H1 (cell line): ENCODE measurements around the gene DDX49. TPM values are rescaled to one million over a fixed set of nuclear protein-coding genes. Genes with fewer than 3 reads are reported as not detected.

Source experiments
- CTCF ChIA-PET: fragments of 300-600 bp; sonication (Branson Sonifier 250); formaldehyde crosslinking; loops from one replicate; lab custom pipeline; 2021; ENCODE audit not compliant: partially characterized antibody; lab: Charles Lee
- POLR2A ChIA-PET: fragments of 300-600 bp; sonication (Branson Sonifier 250); formaldehyde crosslinking; loops from one replicate; lab custom pipeline; 2021; ENCODE audit warnings: inconsistent platforms; ENCODE audit not compliant: partially characterized antibody; lab: Charles Lee
- DNase-seq, 2 experiments: peaks; one replicate each; pipeline versions ENCODE4 v3.0.0 to v3.0.0-alpha.2; 2010 to 2022; ENCODE audit warnings: low spot score in 2 of 2, low read depth in 1 of 2, mixed read lengths in 1 of 2
- FAIRE-seq: peaks from 2 replicates; lab custom pipeline; 2011; peaks lifted over from hg19 to GRCh38; lab: Jason Lieb, UNC
- H2AFZ ChIP-seq: 2 replicates; pipeline ENCODE4 v1.8.1; 2012; ENCODE audit warnings: low read length, inconsistent platforms
- H2AK5ac ChIP-seq: 2 replicates; pipeline ENCODE4 v1.6.1; 2013; ENCODE audit warnings: low read depth, low read length
- H2BK120ac ChIP-seq: replicated peaks from 2 replicates; pipeline ENCODE3; 2013; ENCODE audit warnings: low read depth, low read length, inconsistent platforms
- H2BK12ac ChIP-seq: 2 replicates; pipeline ENCODE4 v1.6.1; 2013; ENCODE audit warnings: low read depth, low read length
- H2BK15ac ChIP-seq: 2 replicates; pipeline ENCODE4 v1.6.1; 2013; ENCODE audit warnings: low read length
- H2BK20ac ChIP-seq: 2 replicates; pipeline ENCODE4 v1.6.1; 2013; ENCODE audit warnings: low read length
- H2BK5ac ChIP-seq: 2 replicates; pipeline ENCODE4 v1.6.1; 2013; ENCODE audit warnings: low read depth, low read length
- H3K14ac ChIP-seq: 2 replicates; pipeline ENCODE4 v1.6.1; 2013; ENCODE audit warnings: inconsistent platforms; ENCODE audit not compliant: insufficient read length
- H3K18ac ChIP-seq: 2 replicates; pipeline ENCODE4 v1.6.1; 2013; ENCODE audit warnings: low read length; ENCODE audit errors: extremely low read depth
- H3K23ac ChIP-seq: 2 replicates; pipeline ENCODE4 v1.6.1; 2013; ENCODE audit warnings: inconsistent platforms; ENCODE audit not compliant: insufficient read length
- H3K23me2 ChIP-seq: 2 replicates; pipeline ENCODE4 v1.6.1; 2013; ENCODE audit warnings: low read depth, low read length
- H3K27ac ChIP-seq: 2 replicates; pipeline ENCODE4 v1.6.1; 2011; ENCODE audit warnings: low read depth, low read length, inconsistent platforms
- H3K27me3 ChIP-seq, 4 experiments: replicated peaks in 1 of 4; 1 replicate in 1 of 4; 2 replicates in 3 of 4; pipeline versions ENCODE4 v1.6.1 to v1.8.1; 2011 to 2013; ENCODE audit warnings: low read length in 3 of 4, mild to moderate bottlenecking in 3 of 4, inconsistent platforms in 2 of 4, mixed read lengths in 2 of 4, moderate library complexity in 1 of 4; ENCODE audit not compliant: control insufficient read depth in 3 of 4, insufficient read depth in 3 of 4; ENCODE audit errors: extremely low read depth in 1 of 4
- H3K36me3 ChIP-seq, 4 experiments: 2 replicates each; pipeline versions ENCODE4 v1.6.1 to v1.8.1; 2011 to 2013; ENCODE audit warnings: mild to moderate bottlenecking in 4 of 4, low read length in 3 of 4, moderate library complexity in 2 of 4, control low read depth in 1 of 4, inconsistent platforms in 1 of 4; ENCODE audit not compliant: insufficient read depth in 4 of 4, control insufficient read depth in 2 of 4
- H3K4ac ChIP-seq: replicated peaks from 2 replicates; pipeline ENCODE3; 2013; ENCODE audit warnings: low read length, low read depth, mixed read lengths, inconsistent platforms; ENCODE audit not compliant: insufficient read length
- H3K4me1 ChIP-seq, 4 experiments: replicated peaks in 1 of 4; 1 replicate in 1 of 4; 2 replicates in 3 of 4; pipeline versions ENCODE4 v1.6.1 to v1.8.1; 2011 to 2013; ENCODE audit warnings: low read length in 3 of 4, inconsistent platforms in 2 of 4, mixed read lengths in 1 of 4; ENCODE audit not compliant: insufficient read depth in 4 of 4, control insufficient read depth in 3 of 4
- H3K4me2 ChIP-seq, 2 experiments: 2 replicates each; pipeline versions ENCODE4 v1.6.1 to v1.8.1; 2011 to 2013; ENCODE audit warnings: low read depth in 2 of 2, low read length in 2 of 2, control low read depth in 1 of 2, inconsistent platforms in 1 of 2, mild to moderate bottlenecking in 1 of 2; ENCODE audit not compliant: insufficient read depth in 1 of 2
- H3K4me3 ChIP-seq, 4 experiments: fragments of 200-600, 300-600 bp in 1 of 4; sonication (generic), shearing (Covaris generic), sonication (Bioruptor Twin) in 1 of 4; 2 replicates each; pipeline versions ENCODE4 v1.5.1 to v1.8.1; 2011 to 2016; ENCODE audit warnings: low read length in 4 of 4, low read depth in 3 of 4, control low read depth in 2 of 4, inconsistent platforms in 2 of 4, mild to moderate bottlenecking in 2 of 4, mixed read lengths in 1 of 4, moderate library complexity in 1 of 4; ENCODE audit not compliant: insufficient read depth in 2 of 4; ENCODE audit errors: extremely low read depth in 1 of 4
- H3K56ac ChIP-seq: replicated peaks from 2 replicates; pipeline ENCODE3; 2013; ENCODE audit warnings: low read depth, mild to moderate bottlenecking, mixed read lengths, low read length, inconsistent platforms; ENCODE audit not compliant: insufficient read length
- H3K79me1 ChIP-seq: 2 replicates; pipeline ENCODE4 v1.6.1; 2013; ENCODE audit warnings: low read depth, low read length, control low read depth
- H3K79me2 ChIP-seq, 2 experiments: 2 replicates each; pipeline versions ENCODE4 v1.6.1 to v1.8.1; 2012 to 2013; ENCODE audit warnings: low read length in 2 of 2, mild to moderate bottlenecking in 2 of 2, inconsistent platforms in 1 of 2; ENCODE audit not compliant: insufficient read depth in 2 of 2, control insufficient read depth in 1 of 2
- H3K9ac ChIP-seq, 4 experiments: replicated peaks in 1 of 4; 1 replicate in 1 of 4; 2 replicates in 3 of 4; pipeline versions ENCODE4 v1.6.1 to v1.8.1; 2011 to 2013; ENCODE audit warnings: low read depth in 3 of 4, low read length in 3 of 4, control low read depth in 2 of 4, mild to moderate bottlenecking in 2 of 4, moderate library complexity in 2 of 4, inconsistent platforms in 1 of 4; ENCODE audit errors: extremely low read depth in 1 of 4
- H3K9me3 ChIP-seq, 2 experiments: 2 replicates each; pipeline versions ENCODE4 v1.6.1 to v1.8.1; 2012 to 2013; ENCODE audit warnings: mild to moderate bottlenecking in 2 of 2, moderate library complexity in 2 of 2, control low read depth in 1 of 2, inconsistent platforms in 1 of 2, low read depth in 1 of 2, low read length in 1 of 2, mixed read lengths in 1 of 2; ENCODE audit not compliant: insufficient read depth in 2 of 2
- H4K20me1 ChIP-seq, 2 experiments: replicated peaks in 1 of 2; 2 replicates each; pipeline versions ENCODE3 to v1.8.1; 2011 to 2013; ENCODE audit warnings: inconsistent platforms in 2 of 2, low read length in 2 of 2, mild to moderate bottlenecking in 1 of 2; ENCODE audit not compliant: insufficient read depth in 2 of 2, control insufficient read depth in 1 of 2
- H4K5ac ChIP-seq: 2 replicates; pipeline ENCODE4 v1.6.1; 2013; ENCODE audit warnings: low read length, low read depth, mixed read lengths, inconsistent platforms; ENCODE audit not compliant: insufficient read length
- H4K8ac ChIP-seq: 2 replicates; pipeline ENCODE4 v1.8.0; 2013; ENCODE audit warnings: mild to moderate bottlenecking, moderate library complexity, low read length, inconsistent platforms; ENCODE audit not compliant: insufficient read depth; ENCODE audit errors: extremely low read depth
- H4K91ac ChIP-seq: replicated peaks from 2 replicates; pipeline ENCODE3; 2013; ENCODE audit warnings: low read length, mixed read lengths, inconsistent platforms; ENCODE audit not compliant: insufficient read length
- BACH1 ChIP-seq: IDR thresholded peaks from 2 replicates; pipeline ENCODE4 v1.6.1; 2012; ENCODE audit warnings: low read length, improper control_type of control experiment
- KDM1A ChIP-seq: fragments of 200-600, 300-600 bp; sonication (generic); IDR thresholded peaks from 2 replicates; pipeline ENCODE4 v1.7.1; 2016; ENCODE audit warnings: mild to moderate bottlenecking, low read length, borderline replicate concordance
- WGBS, 2 experiments: shearing (Covaris generic) in 1 of 2; methylation state at CpG; one replicate each; pipeline versions ENCODE4 v1.1.6 to v1.1.7; 2013 to 2015; ENCODE audit warnings: low lambda C conversion rate in 2 of 2, mixed read lengths in 2 of 2, inconsistent platforms in 1 of 2, low coverage in 1 of 2, missing lambda C conversion rate in 1 of 2; ENCODE audit not compliant: insufficient replicate concordance in 2 of 2, insufficient coverage in 1 of 2, insufficient read length in 1 of 2; ENCODE audit errors: extremely low coverage in 1 of 2, missing lambda C conversion rate in 1 of 2; 5-methylcytosine and 5-hydroxymethylcytosine counted together
- polyA plus RNA-seq, 7 experiments: library from polyadenylated mRNA; depleted of rRNA in 3 of 7; stranded (reverse) in 5 of 7; unstranded in 2 of 7; fragments of >200 nt in 5 of 7; fragments of 200-250 nt in 2 of 7; gene quantifications; 1 replicate in 5 of 7; 2 replicates in 1 of 7; 4 replicates in 1 of 7; pipeline versions ENCODE4 v1.2.1 to v1.2.3, GENCODE V29; 2011 to 2013; ENCODE audit warnings: missing spikeins in 2 of 7, mixed read lengths in 2 of 7
- total RNA-seq: library from RNA; stranded (reverse); fragmentation: NEBNext Ultra II Directional; extraction: Animal tissue kit (Norgen Biotek cat#: 25700); gene quantifications from 2 replicates; pipeline ENCODE4 v1.2.1, GENCODE V29; 2021

DDX49 gene
- total and polyA plus RNA-seq, 2 of the 8 experiments (the other 6 are each of a cell fraction or from before 2014, with no cell fraction given): 41.3 to 46.5 TPM

DNA sequence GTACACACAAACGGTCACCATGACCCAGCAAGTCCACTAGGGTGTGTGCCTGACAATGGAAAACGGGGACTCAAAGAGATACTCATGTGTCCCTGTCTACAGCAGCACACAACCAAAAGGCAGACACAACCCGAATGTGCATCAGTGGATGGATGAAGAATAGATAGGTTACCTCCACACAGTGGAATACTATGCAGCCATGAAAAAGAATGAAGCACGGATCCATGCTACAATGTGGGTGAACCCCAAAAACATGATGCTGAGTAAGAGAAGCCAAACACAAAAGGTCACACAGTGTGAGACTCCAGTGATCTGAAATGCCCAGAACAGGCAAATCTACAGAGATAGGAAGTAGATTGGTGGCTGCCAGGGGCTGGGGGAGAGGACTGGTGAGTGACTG is 32.5 kb upstream of the DDX49 start:
- Histone ChIP-seq H4K91ac (no peak overlapping the region), H3K4me3 (no peak overlapping the region), H3K23me2 (no peaks in the 10 kb centered on the region), H3K36me3 (peaks cover 0 to 5% (median 1%) of the 10 kb centered on the region in 4 experiments; a peak in 2 of 8 replicates), H3K79me2 (no peaks in the 10 kb centered on the region), H2AK5ac (no peak overlapping the region), H2BK20ac (no peak overlapping the region), H3K27ac (no peak overlapping the region), H2AFZ (no peak overlapping the region), H3K18ac (no peak overlapping the region), H4K5ac (no peak overlapping the region), H2BK120ac (no peak overlapping the region), H3K27me3 (no peaks in the 10 kb centered on the region), H2BK15ac (no peak overlapping the region), H3K4me1 (no peaks in the 10 kb centered on the region), H2BK12ac (no peak overlapping the region), H4K20me1 (peaks cover 0 to 13% of the 10 kb centered on the region in 2 experiments), H3K4ac (no peak overlapping the region), H3K79me1 (0 out of 2 replicates have a peak, but pooled peaks cover 2% of the 10 kb centered on the region), H3K56ac (no peak overlapping the region), H3K4me2 (no peak overlapping the region), H4K8ac (no peak overlapping the region), H3K14ac (no peak overlapping the region), H3K9me3 (no peaks in the 10 kb centered on the region), H3K9ac (no peak overlapping the region), H3K23ac (no peak overlapping the region), H2BK5ac (no peak overlapping the region)
- FAIRE-seq (no peak), DNase-seq (no peak)
- WGBS, 2 experiments: 88% methylated on average over 4 of the region's 4 CpGs; no CpG with 5 or more reads in 1 of the 2 experiments
- POLR2A ChIA-PET: interaction anchor here (0.8 to 1.4 kb wide), 3 partner anchors 10 to 88 kb away, joined by 3 to 5 read pairs (median 4); no protein-coding TSS in a partner anchor
- CTCF ChIA-PET: no interaction called here
- no peak for TF ChIP-seq BACH1
- TF ChIP-seq KDM1A: peak; percentile 86
